ENCODE measurements around the gene RBP3.

Gene RBP3

GRCh38 chr10:47359626-47360418, 11.7 kb downstream of the RBP3 start:
- DNase-seq = no peak

GRCh38 chr10:47360419-47361040, 12.4 kb downstream of the RBP3 start:
- no peak for DNase-seq

- DNase-seq = peak; percentile 12
These were observed 13.1 kb downstream of the RBP3 start for GRCh38 chr10:47361293-47361692.

GRCh38 chr10:47362199-47362598, 14.0 kb downstream of the RBP3 start:
- DNase-seq = no peak

GRCh38 chr10:47363781-47364180, 15.6 kb downstream of the RBP3 start:
- no peak for DNase-seq

- no peak for DNase-seq
These were observed 16.2 kb downstream of the RBP3 start for GRCh38 chr10:47364366-47364765.

- DNase-seq = no peak
These were observed 16.7 kb downstream of the RBP3 start for GRCh38 chr10:47364911-47365310.

GRCh38 chr10:47365431-47366180, 17.4 kb downstream of the RBP3 start:
- no peak for DNase-seq

GRCh38 chr10:47366181-47366631, 18.0 kb downstream of the RBP3 start:
- no peak for DNase-seq

GRCh38 chr10:47366731-47367460, 18.7 kb downstream of the RBP3 start:
- no peak for DNase-seq

GRCh38 chr10:47367646-47368045, 19.5 kb downstream of the RBP3 start:
- DNase-seq = no peak

- no peak for DNase-seq
These were observed 20.4 kb downstream of the RBP3 start for GRCh38 chr10:47368431-47369180.

GRCh38 chr10:47369251-47369894, 21.2 kb downstream of the RBP3 start:
- no peak for DNase-seq

GRCh38 chr10:47370015-47370767, 22.0 kb downstream of the RBP3 start:
- no peak for DNase-seq

GRCh38 chr10:47370878-47371277, 22.7 kb downstream of the RBP3 start:
- DNase-seq = no peak

- DNase-seq = no peak
These were observed 23.7 kb downstream of the RBP3 start for GRCh38 chr10:47371629-47372485.

GRCh38 chr10:47372726-47373125, 24.6 kb downstream of the RBP3 start:
- DNase-seq = no peak

- no peak for DNase-seq
These were observed 26.7 kb downstream of the RBP3 start for GRCh38 chr10:47374611-47375536.

Measured in NCI-H1105 (cell line).